COLO829 (cell line): Measurements from ENCODE around the gene NEDD4L.
"Not testable (repeated sequence)": the region's sequence is repeated elsewhere in the genome, so short reads cannot be mapped to it uniquely, and the experiment has no call there.

Experiments used
- DNase-seq: peaks from one replicate; pipeline ENCODE4 v3.0.0; 2012; ENCODE audit warnings: low spot score

NEDD4L gene

DNA sequence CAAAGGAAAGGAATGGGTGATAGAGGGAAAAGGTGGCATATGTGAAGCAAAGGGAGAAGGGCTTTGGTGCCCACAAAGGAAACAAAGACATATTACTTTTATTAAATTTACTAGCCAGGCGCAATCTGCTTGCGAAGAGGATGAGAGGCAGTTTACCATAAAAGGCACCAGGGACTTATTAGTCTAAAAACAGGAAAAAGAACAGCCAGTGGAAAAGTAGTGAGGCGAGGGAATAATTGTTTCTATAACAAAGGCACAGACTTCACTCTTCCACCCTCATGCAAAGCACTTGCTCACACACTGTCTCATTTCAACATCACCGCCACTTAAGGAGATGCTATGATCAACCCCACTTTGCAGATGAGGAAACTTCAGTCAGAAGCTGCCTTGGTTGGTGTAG is 374.3 kb downstream of the NEDD4L start:
- no peak for DNase-seq

DNA sequence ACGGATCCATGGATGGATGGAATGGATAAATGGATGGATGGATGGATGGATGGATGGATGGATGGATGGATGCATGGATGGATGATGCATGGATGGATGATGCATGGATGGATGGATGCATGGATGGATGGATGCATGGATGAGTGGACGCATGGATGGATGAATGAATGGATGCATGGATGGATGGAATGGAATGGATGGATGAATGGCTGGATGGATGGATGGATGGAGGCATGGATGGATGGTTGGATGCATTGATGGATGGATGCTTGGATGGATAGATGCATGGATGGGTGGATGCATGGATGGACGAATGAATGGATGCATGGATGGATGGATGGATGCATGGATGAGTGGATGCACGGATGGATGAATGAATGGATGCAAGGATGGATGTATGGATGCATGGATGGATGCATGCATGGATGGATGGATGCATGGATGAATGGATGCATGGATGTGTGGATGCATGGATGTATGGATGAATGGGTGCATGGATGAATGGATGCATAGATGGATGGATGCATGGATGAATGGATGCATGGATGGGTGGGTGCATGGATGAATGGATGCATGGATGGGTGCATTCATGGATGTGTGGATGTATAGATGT is 375.7 kb downstream of the NEDD4L start:
- no peak for DNase-seq

DNA sequence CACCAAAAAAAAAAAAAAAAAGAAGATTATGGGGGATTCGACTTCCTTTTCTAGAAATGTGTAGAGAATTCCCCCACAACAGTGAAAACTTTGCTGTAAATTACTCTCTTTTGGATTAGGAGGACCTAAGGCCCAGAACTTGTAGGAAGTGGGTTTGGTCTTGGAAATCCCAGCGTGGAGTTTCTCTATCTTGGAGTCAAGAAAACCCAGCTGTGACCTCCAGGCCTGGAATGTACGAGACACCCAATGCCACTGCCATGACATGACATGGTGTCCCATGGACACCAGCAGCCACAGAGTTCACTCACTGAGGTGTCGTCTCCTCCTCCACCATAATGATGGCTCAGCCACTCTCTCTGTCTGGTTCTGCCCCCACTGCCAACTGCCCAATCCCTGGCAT is 382.6 kb downstream of the NEDD4L start:
- no peak for DNase-seq

DNA sequence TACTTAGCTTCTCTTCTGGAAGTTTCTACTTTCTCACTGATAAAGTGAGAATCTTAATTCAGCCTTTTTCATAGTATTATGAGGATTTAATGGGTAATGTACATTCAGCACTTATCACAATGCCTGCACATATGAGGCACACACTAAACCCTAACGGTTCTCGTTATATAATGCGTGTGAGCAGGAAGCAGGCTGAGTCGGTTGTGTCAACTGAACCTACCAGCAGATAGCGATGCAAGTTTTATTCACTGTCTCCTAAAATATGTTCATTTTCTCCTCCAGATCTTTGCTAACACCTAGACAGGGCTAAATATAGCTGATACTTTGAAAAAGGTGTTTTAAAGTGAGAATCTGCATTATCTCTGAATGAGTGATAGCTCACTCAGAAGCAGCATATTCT is 383.3 kb downstream of the NEDD4L start:
- DNase-seq = no peak

DNA sequence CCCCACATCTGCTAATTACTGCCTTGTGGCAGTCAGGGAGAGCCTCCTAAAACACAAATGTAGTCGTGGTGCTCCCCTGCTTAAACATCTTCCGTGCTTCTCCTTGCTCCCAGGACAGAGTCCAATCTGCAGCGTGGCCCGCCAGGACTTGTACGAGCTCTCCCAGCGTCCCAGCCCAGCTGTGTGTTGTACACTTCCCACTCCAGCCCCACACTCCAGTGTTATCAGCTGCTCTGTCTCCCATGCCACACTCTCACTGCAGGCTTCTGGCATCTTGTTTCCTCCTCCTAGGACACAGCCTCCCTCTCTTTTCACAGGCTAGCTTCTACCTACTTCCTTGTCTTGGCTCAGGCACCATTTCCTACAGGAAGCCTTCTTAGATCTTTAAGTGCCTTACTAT is 385.4 kb downstream of the NEDD4L start:
- DNase-seq = no peak

DNA sequence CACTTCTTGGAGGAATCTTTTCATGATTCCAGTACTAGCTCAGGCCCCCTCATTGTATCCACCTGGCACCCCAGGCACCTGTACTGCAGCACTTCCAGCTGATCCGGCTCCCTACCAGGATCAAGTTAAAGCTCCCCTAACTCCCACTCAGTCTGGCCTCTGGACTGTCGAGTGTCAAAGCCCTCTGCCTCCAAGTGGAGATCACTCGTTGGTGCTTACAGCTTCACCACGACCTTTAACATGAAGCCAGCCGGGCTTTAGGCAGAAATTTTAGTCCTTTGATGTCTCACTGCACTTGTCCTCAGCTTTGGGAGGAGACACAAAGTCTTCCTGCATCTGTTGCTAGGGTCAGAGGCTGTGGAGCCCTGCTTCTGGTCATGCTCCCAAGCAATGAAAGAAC is 387.2 kb downstream of the NEDD4L start:
- no peak for DNase-seq

DNA sequence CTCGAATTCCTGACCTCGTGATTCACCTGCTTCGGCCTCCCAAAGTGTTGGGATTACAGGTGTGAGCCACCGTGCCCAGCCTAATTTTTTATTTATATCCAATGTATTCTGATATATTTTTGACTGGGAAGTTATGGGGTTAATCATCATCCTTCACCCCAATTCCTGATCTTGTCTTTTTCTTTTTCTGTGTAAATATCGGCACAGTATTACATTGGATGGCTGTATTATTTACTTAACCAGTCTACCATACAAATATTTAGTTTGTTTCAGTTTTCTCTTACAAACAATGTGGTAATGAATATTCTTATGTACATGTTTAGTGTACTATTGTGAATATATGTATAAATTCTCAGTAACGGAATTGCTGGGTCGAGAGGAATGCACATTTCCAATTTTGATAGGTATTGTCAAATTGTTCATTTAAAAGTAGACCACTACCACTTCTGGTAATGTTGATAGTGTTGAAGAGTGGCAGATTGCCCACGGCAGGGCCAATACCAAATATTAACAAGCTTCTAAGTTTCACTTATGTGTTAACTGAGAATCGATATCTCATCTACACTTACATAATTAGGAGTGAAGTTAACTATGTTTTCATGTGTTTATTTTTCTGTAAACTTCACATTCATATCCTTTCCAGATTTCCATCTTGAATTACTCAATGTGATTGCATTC is 388.2 kb downstream of the NEDD4L start:
- DNase-seq = no peak

DNA sequence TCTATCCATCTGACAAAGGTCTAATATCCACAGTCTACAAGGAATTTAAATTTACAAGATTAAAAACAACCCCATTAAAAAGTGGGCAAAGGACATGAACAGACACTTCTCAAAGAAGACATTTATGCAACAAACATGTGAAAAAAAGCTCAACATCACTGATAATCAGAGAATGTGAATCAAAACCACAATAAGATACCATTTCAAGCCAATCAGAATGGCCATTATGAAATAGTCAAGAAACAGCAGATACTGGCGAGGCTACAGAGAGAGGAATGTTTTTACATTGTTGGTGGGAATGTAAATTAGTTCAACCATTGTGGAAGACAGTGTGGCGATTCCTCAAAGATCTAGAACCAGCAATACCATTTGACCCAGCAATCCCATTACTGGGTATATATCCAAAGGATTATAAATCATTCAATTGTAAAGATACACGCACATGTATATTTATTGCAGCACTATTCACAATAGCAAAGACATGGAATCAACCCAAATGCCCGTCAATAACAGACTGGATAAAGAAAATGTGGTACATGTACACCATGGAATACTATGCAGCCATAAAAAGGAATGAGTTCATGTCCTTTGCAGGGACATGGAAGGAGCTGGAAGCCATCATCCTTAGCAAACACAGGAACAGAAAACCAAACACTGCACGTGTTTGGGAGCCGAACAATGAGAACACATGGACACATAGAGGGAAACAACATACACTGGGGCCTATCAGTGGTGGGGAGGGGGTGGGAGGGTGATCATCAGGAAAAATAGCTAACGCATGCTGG is 391.4 kb downstream of the NEDD4L start:
- DNase-seq = not testable (repeated sequence)

DNA sequence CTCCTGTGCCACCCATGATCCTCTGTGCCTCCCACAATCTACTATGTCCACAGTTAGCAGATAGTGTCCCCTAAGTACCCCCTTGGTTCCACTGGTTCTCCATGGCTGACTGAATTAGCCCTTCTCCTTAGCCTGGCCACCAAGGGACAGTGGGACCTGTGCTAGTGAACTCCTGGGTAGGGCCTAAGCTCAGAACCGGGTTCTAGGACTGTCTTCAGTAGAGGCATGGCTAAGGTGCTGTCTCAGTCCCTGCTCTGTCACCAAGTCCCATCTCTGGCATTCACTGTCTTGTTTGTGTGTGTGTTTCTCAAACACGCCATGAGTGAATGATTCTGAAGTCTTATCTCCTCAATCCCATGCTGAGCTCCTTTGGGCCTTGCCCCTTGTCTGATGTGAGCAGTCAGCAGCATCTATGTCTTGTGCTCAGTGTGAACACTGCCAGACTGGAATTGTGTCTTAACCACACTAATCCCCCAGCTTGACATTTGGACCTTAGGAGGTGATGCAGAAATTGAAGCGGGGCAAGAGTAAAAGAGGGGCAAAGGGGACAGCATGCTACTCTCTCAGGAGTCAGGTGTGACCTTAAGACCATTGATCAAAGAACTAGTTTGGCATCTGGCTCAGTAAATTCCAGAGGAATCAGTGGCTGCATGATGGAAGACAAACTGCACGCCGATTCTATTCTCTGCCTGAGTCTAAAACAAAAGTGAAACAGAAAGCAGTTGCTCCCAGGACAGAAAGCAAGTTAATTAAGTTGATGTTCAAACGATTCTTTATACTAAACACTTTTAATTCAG is 394.3 kb downstream of the NEDD4L start:
- DNase-seq = no peak

DNA sequence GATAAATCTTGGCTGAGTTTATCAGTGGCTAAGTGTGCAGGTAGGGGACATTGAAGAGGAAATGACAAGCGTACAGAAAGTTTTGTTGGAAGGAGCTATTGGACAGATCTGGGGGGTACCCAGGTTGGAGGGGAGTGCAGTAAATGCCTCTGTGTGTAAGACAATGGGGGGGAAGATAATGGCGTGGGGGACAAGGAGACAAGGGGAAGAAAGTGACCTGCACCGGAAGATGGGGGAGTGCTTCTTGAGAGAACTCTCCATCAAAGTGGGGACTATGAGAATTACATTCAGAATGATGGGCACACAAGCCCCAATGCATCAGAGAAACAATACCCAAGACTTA is 394.9 kb downstream of the NEDD4L start:
- DNase-seq = no peak

DNA sequence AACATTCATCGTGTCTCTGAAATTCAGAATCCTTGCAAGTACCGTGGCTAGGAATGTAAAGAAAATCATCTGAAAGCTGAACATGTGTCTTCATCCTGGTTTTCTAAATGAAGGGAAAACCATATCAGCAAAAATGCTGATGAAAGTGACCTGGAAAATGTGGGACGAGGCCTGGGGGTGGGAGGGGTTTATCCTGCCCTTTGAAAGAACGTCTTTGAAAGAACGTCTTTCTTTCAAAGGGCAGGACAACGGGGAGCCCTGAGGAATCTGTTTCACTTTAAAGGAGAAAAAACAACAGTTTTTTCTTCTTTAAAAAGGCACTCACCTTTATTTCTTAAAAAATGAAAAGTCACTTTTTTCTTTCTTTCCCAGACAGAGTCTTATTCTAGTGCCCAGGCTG is 399.6 kb downstream of the NEDD4L start:
- DNase-seq = peak; percentile 47

DNA sequence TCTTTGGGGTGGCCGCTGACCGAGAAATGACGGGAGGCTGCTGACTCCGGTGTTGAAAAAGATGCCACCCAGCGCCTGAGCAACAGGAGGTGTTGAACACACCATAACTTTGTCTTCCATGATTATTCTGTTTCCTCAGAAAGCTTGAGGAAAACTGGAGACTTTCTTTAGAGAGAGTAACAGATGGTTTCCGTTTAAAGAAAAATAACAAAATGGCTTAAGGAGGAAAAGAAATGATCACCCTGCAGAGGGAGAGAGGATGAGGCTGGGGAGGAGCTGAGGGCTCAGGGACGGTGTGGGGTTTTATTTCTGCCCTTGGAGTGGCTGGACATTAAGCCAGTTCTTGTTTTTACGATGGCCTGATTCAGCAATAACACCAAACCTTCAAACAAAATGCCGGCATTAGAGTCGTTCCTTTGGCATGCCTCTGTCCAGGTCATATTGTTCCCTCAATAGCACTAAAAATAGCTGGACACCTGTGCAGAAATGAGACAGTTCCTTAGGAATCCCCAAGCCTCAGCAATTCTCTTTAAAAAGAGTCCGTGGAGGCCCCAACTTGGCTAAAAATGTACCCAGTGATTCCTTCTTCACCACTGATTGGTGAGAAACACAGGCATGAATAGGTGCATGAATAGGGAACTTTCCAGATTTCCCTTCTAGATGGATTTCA is 402.5 kb downstream of the NEDD4L start:
- DNase-seq = no peak

DNA sequence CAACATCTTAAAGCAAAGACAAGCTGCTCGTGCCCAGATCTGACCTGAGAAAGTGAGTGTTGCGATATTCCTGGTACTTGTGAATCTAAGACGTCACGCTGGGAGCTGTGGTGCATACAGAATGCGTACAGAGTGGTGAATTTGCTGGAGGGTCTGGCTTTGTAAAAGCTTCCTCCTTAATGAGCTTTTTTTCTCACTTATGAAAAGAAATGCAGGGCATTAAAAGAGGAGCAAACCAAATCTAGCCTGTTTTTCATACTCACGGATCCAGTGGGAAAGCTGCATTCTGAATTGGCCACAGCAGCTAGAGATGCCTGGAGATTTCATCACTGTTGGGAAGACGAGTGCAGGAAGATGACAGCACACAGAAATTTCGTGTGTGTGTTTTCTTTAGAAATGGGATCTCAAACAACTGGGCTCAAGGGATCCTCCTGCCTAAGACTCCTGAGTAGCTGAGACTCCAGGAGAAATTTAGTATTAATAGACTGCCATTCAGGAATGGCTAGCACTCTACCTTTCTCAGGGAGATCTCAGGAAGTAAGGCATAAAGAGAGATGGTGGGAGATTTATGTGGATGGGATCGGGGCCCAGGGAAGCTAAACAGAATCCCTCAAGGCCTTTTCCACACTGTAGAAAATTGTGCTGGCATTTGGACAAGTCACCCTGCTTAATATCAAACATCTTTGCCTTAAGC is 403.5 kb downstream of the NEDD4L start:
- DNase-seq = no peak

DNA sequence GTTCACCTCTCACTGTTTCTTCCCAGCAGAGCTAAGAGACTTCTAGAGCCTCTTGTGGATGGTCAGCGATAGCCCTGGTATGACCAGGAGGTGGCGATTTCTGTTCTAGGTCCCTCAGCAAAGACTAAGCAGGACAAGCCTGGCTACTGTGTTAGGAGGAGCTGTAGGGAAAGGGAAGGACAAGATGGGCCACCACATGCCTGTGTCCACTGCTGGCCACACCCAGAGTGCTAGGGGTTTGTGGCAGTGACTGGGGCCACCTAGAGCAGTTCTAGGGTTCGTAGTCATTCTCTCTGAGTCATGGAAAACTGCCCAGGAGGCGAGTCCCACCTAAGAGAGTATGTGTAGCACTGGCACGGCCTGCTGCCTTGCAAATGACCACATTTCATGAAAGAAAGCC is 405.4 kb downstream of the NEDD4L start:
- no peak for DNase-seq
